Testis (tissue), 2 donors: ENCODE measurements around the gene PSMC5.

Experiments
- CTCF ChIP-seq, 3 experiments: fragments of 450-650 bp in 2 of 3; fragments of 200-600 bp in 1 of 3; sonication (generic) in 1 of 3; IDR thresholded peaks; one replicate each; pipeline ENCODE4 v1.5.1; 2016 to 2019; ENCODE audit warnings: antibody characterized with exemption in 3 of 3, mild to moderate bottlenecking in 2 of 3, moderate library complexity in 1 of 3
- POLR2A ChIP-seq: fragments of 450-650 bp; IDR thresholded peaks from one replicate; pipeline ENCODE4 v1.6.1; 2017; ENCODE audit warnings: antibody characterized with exemption, mild to moderate bottlenecking, moderate library complexity

- TF ChIP-seq CTCF (IDR thresholded peaks at IDR 0.05) (no peak), POLR2A (no peak)
Observed at GRCh38 chr17:63855185-63855584, 28.0 kb downstream of the PSMC5 start.
